GM23338 (cell line): Measurements from ENCODE around the gene RPE. TPM values are rescaled to one million over a fixed set of nuclear protein-coding genes. Genes with fewer than 3 reads are reported as not detected.

Experiments
- ATAC-seq: fragments of 200-7000 bp; cut with Tn5 transposase; 3 replicates; pipeline ENCODE4 v1.9.1; 2020
- DNase-seq: peaks from one replicate; pipeline ENCODE4 v3.0.0-alpha.2; 2015; ENCODE audit warnings: low spot score
- H2AFZ ChIP-seq: fragments of 200-600 bp; sonication (generic); 2 replicates; pipeline ENCODE4 v1.8.0; 2016; ENCODE audit warnings: antibody characterized with exemption, mild to moderate bottlenecking, moderate library complexity
- H3F3A ChIP-seq: fragments of 200-600 bp; sonication (generic); replicated peaks from 2 replicates; pipeline ENCODE4 v1.8.0; 2017; ENCODE audit warnings: antibody characterized with exemption, mixed run types, low read depth
- H3K27ac ChIP-seq: fragments of 200-600 bp; sonication (generic); 2 replicates; pipeline ENCODE4 v1.6.1; 2016; ENCODE audit warnings: low read depth
- H3K27me3 ChIP-seq: fragments of 200-600 bp; sonication (generic); 2 replicates; pipeline ENCODE4 v1.8.0; 2016; ENCODE audit warnings: mild to moderate bottlenecking, mixed run types, moderate library complexity; ENCODE audit not compliant: insufficient read depth
- H3K36me3 ChIP-seq: fragments of 200-600 bp; sonication (generic); 2 replicates; pipeline ENCODE4 v1.8.0; 2016; ENCODE audit warnings: mild to moderate bottlenecking; ENCODE audit not compliant: insufficient read depth
- H3K4me1 ChIP-seq: fragments of 200-600 bp; sonication (generic); 2 replicates; pipeline ENCODE4 v1.8.0; 2016; ENCODE audit warnings: mild to moderate bottlenecking, moderate library complexity; ENCODE audit not compliant: insufficient read depth
- H3K4me2 ChIP-seq: fragments of 200-600 bp; sonication (generic); 2 replicates; pipeline ENCODE4 v1.7.1; 2017; ENCODE audit warnings: mixed run types
- H3K4me3 ChIP-seq: fragments of 200-600 bp; sonication (generic); 2 replicates; pipeline ENCODE4 v1.6.1; 2016; ENCODE audit warnings: mixed run types
- H3K79me2 ChIP-seq: fragments of 200-600 bp; sonication (generic); replicated peaks from 2 replicates; pipeline ENCODE4 v1.8.0; 2017; ENCODE audit warnings: mild to moderate bottlenecking; ENCODE audit not compliant: insufficient read depth
- H3K9me2 ChIP-seq: fragments of 200-600 bp; sonication (generic); 2 replicates; pipeline ENCODE4 v1.8.0; 2017; ENCODE audit not compliant: insufficient read depth
- H4K20me1 ChIP-seq: fragments of 200-600 bp; sonication (generic); replicated peaks from 2 replicates; pipeline ENCODE4 v1.8.0; 2017; ENCODE audit warnings: mild to moderate bottlenecking; ENCODE audit not compliant: insufficient read depth
- H3K27ac Mint-ChIP-seq: 2 replicates; pipeline ENCODE4 v1.8.0; 2020; ENCODE audit warnings: inconsistent platforms, mild to moderate bottlenecking, moderate library complexity, mixed read lengths
- H3K27me3 Mint-ChIP-seq: 3 replicates; pipeline ENCODE4 v1.8.0; 2022; ENCODE audit warnings: low read depth, mild to moderate bottlenecking, moderate library complexity, mixed read lengths, inconsistent platforms; ENCODE audit not compliant: insufficient read depth, poor library complexity
- H3K36me3 Mint-ChIP-seq: 3 replicates; pipeline ENCODE4 v1.8.0; 2021; ENCODE audit warnings: low read depth, mild to moderate bottlenecking, inconsistent platforms, moderate library complexity, mixed read lengths
- H3K4me1 Mint-ChIP-seq: 3 replicates; pipeline ENCODE4 v1.8.0; 2020; ENCODE audit warnings: mild to moderate bottlenecking, inconsistent platforms, mixed read lengths
- H3K4me3 Mint-ChIP-seq: 3 replicates; pipeline ENCODE4 v1.8.0; 2021; ENCODE audit warnings: moderate library complexity, mild to moderate bottlenecking, inconsistent platforms, mixed read lengths
- H3K9me3 Mint-ChIP-seq: 3 replicates; pipeline ENCODE4 v1.8.0; 2020; ENCODE audit warnings: moderate library complexity, mild to moderate bottlenecking, inconsistent platforms, mixed read lengths
- CREB1 ChIP-seq: fragments of 250-450 bp; sonication (Bioruptor Pico); IDR thresholded peaks from 2 replicates; pipeline ENCODE4 v1.5.0; 2020; ENCODE audit warnings: low read depth, mild to moderate bottlenecking, moderate library complexity
- ETS1 ChIP-seq: IDR thresholded peaks from 2 replicates; pipeline ENCODE4 v1.6.1; 2016; ENCODE audit warnings: antibody characterized with exemption
- EZH2 ChIP-seq: fragments of 200-600 bp; sonication (generic); IDR thresholded peaks from one replicate; pipeline ENCODE4 v1.8.0; 2017; ENCODE audit warnings: antibody characterized with exemption, mild to moderate bottlenecking, low read depth; ENCODE audit not compliant: unreplicated experiment
- EZH2phosphoT487 ChIP-seq: fragments of 200-600 bp; sonication (generic); IDR thresholded peaks from one replicate; pipeline ENCODE4 v1.8.1; 2018; ENCODE audit warnings: antibody characterized with exemption; ENCODE audit not compliant: unreplicated experiment
- JUNB ChIP-seq: IDR thresholded peaks from one replicate; pipeline ENCODE4 v1.6.1; 2016; ENCODE audit warnings: antibody characterized with exemption; ENCODE audit not compliant: unreplicated experiment
- NANOG ChIP-seq: IDR thresholded peaks from 2 replicates; pipeline ENCODE4 v1.6.1; 2016; ENCODE audit warnings: antibody characterized with exemption, borderline replicate concordance
- POLR2AphosphoS5 ChIP-seq: IDR thresholded peaks from 2 replicates; pipeline ENCODE4 v1.6.1; 2016; ENCODE audit warnings: antibody characterized with exemption, low read depth
- STAT1 ChIP-seq: IDR thresholded peaks from one replicate; pipeline ENCODE4 v1.6.1; 2016; ENCODE audit warnings: antibody characterized with exemption; ENCODE audit not compliant: unreplicated experiment
- ZNF114 ChIP-seq: fragments of 250-450 bp; sonication (Bioruptor Pico); IDR thresholded peaks from 2 replicates; pipeline ENCODE4 v1.5.0; 2020; ENCODE audit warnings: mild to moderate bottlenecking, moderate library complexity
- ZNF331 ChIP-seq: fragments of 250-450 bp; sonication (Bioruptor Pico); IDR thresholded peaks from 2 replicates; pipeline ENCODE4 v1.5.0; 2020; ENCODE audit warnings: low read depth, mild to moderate bottlenecking, moderate library complexity
- polyA plus RNA-seq: library from polyadenylated mRNA; unstranded; fragments of >200 nt; fragmentation: Nextera tagmentation; extraction: Ambion mirVana; gene quantifications from 2 replicates; pipeline ENCODE4 v1.2.1, GENCODE V29; 2016
- total RNA-seq: library from RNA; depleted of rRNA; stranded (reverse); fragments of >200 nt; shearing (Covaris generic); gene quantifications from 2 replicates; pipeline ENCODE4 v1.2.3, GENCODE V29; 2014
- TF ChIP-seq, protein P1 (sequence below), 2 experiments: fragments of 200-600 bp in 1 of 2; sonication (generic) in 1 of 2; conservative IDR thresholded peaks; 2 replicates each; pipeline versions ENCODE4 v1.5.1 to v1.6.1; 2016 to 2017; ENCODE audit warnings: antibody characterized with exemption in 2 of 2, low read depth in 2 of 2, mild to moderate bottlenecking in 2 of 2, moderate library complexity in 1 of 2
- TF ChIP-seq, protein P2 (sequence below): IDR thresholded peaks from one replicate; pipeline ENCODE4 v1.6.1; 2018; ENCODE audit warnings: antibody characterized with exemption; ENCODE audit not compliant: unreplicated experiment

The RPE gene
- total and polyA plus RNA-seq, 2 experiments from 2014 or later, result 43.1 to 79.1 TPM

- TF ChIP-seq STAT1 (no peak), POLR2AphosphoS5 (peak; percentile 77)
Observed at GRCh38 chr2:210002158-210003157, at the start of gene RPE (continued).

DNA sequence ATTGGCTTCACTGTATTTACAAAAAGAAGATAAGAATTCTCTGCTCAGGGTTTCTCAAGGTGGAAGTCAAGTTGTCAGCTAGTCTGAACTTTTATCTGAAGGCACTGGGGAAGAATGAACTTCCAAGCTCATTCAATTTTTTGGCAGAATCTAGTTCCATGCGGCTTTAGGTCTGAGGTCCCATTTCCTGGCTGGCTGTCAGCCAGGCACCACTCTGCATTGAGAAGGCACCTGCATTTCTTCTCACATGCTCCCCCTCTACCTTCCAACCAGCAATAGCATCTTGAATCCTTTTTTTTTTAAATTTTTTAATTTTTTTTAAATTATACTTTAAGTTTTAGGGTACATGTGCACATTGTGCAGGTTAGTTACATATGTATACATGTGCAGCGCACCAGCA is 46.2 kb upstream of the RPE start:
- Histone ChIP-seq H3K27ac (no peak overlapping the region), H3K9me2 (no peaks in the 10 kb centered on the region), H3K4me3 (no peak overlapping the region), H3K36me3 (no peaks in the 10 kb centered on the region), H3K27me3 (peaks cover 17% of the 10 kb centered on the region), H3K79me2 (no peaks in the 10 kb centered on the region), H3K4me1 (peaks cover 11% of the 10 kb centered on the region), H3F3A (no peaks in the 10 kb centered on the region), H2AFZ (no peak overlapping the region), H3K4me2 (no peak overlapping the region), H4K20me1 (no peaks in the 10 kb centered on the region)
- ATAC-seq (no peak), DNase-seq (no peak)
- TF ChIP-seq JUNB, result no peak
- no peak for TF ChIP-seq EZH2
- no peak for TF ChIP-seq ZNF331 (CRISPR knock-in tag)
- TF ChIP-seq CREB1 (CRISPR knock-in tag), result no peak
- H3K27ac Mint-ChIP-seq, result no peak overlapping the region
- H3K36me3 Mint-ChIP-seq, result peaks cover 9% of the 10 kb centered on the region
- peaks cover 7% of the 10 kb centered on the region for H3K9me3 Mint-ChIP-seq
- no peak overlapping the region for H3K4me3 Mint-ChIP-seq
- H3K27me3 Mint-ChIP-seq, result peaks cover 10% of the 10 kb centered on the region
- H3K4me1 Mint-ChIP-seq, result peaks cover 24% of the 10 kb centered on the region

- Histone ChIP-seq H3K27ac (no peak overlapping the region), H2AFZ (no peak overlapping the region), H3K36me3 (no peaks in the 10 kb centered on the region), H3F3A (no peaks in the 10 kb centered on the region), H3K79me2 (no peaks in the 10 kb centered on the region), H4K20me1 (no peaks in the 10 kb centered on the region), H3K4me1 (peaks cover 11% of the 10 kb centered on the region), H3K4me2 (no peak overlapping the region), H3K4me3 (no peak overlapping the region), H3K9me2 (no peaks in the 10 kb centered on the region), H3K27me3 (peaks cover 17% of the 10 kb centered on the region)
- no peaks in the 10 kb centered on the region for H3K9me3 Mint-ChIP-seq
- no peak for ATAC-seq
- TF ChIP-seq NANOG (no peak), ZNF331 (CRISPR knock-in tag) (no peak), POLR2AphosphoS5 (no peak), CREB1 (CRISPR knock-in tag) (no peak), EZH2phosphoT487 (no peak), STAT1 (no peak), ETS1 (no peak), ZNF114 (CRISPR knock-in tag) (no peak), EZH2 (no peak)
- TF ChIP-seq, protein P1, sequence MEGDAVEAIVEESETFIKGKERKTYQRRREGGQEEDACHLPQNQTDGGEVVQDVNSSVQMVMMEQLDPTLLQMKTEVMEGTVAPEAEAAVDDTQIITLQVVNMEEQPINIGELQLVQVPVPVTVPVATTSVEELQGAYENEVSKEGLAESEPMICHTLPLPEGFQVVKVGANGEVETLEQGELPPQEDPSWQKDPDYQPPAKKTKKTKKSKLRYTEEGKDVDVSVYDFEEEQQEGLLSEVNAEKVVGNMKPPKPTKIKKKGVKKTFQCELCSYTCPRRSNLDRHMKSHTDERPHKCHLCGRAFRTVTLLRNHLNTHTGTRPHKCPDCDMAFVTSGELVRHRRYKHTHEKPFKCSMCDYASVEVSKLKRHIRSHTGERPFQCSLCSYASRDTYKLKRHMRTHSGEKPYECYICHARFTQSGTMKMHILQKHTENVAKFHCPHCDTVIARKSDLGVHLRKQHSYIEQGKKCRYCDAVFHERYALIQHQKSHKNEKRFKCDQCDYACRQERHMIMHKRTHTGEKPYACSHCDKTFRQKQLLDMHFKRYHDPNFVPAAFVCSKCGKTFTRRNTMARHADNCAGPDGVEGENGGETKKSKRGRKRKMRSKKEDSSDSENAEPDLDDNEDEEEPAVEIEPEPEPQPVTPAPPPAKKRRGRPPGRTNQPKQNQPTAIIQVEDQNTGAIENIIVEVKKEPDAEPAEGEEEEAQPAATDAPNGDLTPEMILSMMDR (conservative IDR thresholded peaks at IDR 0.05; ENCODE audit: low read depth in 2 of 2), result no peak
- TF ChIP-seq, protein P2, sequence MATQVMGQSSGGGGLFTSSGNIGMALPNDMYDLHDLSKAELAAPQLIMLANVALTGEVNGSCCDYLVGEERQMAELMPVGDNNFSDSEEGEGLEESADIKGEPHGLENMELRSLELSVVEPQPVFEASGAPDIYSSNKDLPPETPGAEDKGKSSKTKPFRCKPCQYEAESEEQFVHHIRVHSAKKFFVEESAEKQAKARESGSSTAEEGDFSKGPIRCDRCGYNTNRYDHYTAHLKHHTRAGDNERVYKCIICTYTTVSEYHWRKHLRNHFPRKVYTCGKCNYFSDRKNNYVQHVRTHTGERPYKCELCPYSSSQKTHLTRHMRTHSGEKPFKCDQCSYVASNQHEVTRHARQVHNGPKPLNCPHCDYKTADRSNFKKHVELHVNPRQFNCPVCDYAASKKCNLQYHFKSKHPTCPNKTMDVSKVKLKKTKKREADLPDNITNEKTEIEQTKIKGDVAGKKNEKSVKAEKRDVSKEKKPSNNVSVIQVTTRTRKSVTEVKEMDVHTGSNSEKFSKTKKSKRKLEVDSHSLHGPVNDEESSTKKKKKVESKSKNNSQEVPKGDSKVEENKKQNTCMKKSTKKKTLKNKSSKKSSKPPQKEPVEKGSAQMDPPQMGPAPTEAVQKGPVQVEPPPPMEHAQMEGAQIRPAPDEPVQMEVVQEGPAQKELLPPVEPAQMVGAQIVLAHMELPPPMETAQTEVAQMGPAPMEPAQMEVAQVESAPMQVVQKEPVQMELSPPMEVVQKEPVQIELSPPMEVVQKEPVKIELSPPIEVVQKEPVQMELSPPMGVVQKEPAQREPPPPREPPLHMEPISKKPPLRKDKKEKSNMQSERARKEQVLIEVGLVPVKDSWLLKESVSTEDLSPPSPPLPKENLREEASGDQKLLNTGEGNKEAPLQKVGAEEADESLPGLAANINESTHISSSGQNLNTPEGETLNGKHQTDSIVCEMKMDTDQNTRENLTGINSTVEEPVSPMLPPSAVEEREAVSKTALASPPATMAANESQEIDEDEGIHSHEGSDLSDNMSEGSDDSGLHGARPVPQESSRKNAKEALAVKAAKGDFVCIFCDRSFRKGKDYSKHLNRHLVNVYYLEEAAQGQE, result no peak
- H3K36me3 Mint-ChIP-seq, result no peaks in the 10 kb centered on the region
- H3K27ac Mint-ChIP-seq, result no peak overlapping the region
- H3K4me3 Mint-ChIP-seq, result no peak overlapping the region
- DNase-seq, result no peak
- peaks cover 8% of the 10 kb centered on the region for H3K27me3 Mint-ChIP-seq
- peaks cover 24% of the 10 kb centered on the region for H3K4me1 Mint-ChIP-seq
Observed at GRCh38 chr2:209958016-209958415, 44.4 kb upstream of the RPE start.
